HG03064 (cell line): ENCODE measurements around the gene PBX4.

Experiments
- ATAC-seq: cut with Tn5 transposase; IDR thresholded peaks from one replicate; pipeline ENCODE4 v1.9.1; 2021; ENCODE audit warnings: low read depth; ENCODE audit not compliant: unreplicated experiment

Gene PBX4

GRCh38 chr19:19544257-19544953, 74.1 kb downstream of the PBX4 start:
- ATAC-seq, result no peak

DNA sequence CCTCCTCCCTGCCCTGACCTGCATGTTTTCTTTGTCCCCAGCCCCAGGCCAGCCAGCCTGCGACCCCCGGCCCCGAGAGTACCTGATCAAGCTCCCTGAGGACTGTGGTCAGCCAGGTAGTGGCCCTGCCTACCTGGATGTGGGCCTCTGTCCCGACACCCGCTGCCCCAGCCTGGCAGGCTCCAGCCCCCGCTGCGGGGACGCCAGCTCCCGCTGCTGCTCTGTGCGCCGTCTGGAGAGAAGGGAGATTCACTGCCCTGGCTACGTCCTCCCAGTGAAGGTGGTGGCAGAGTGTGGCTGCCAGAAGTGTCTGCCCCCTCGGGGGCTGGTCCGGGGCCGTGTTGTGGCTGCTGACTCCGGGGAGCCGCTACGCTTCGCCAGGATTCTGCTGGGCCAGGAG, 74.8 kb downstream of the PBX4 start:
- no peak for ATAC-seq

- no peak for ATAC-seq
Observed at GRCh38 chr19:19543101-19543500, 75.4 kb downstream of the PBX4 start.

DNA sequence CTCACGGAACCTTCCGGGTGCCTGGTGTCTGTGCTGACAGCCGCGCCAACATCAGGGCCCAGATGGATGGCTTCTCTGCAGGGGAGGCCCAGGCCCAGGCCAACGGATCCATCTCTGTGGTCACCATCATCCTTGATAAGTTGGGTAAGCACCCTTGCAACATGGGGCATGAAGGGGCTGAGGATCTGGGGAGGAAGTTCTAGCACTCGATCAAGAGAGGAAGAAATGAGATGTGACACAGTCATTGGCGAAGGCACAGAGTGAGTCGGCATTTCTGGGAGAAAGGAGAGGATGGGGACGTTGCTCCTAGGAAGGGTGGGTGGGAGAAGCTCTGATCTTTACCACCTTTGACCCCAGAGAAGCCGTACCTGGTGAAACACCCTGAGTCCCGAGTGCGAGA, 76.0 kb downstream of the PBX4 start:
- ATAC-seq, result no peak

- ATAC-seq, result no peak
Observed at GRCh38 chr19:19541616-19542015, 76.9 kb downstream of the PBX4 start.

DNA sequence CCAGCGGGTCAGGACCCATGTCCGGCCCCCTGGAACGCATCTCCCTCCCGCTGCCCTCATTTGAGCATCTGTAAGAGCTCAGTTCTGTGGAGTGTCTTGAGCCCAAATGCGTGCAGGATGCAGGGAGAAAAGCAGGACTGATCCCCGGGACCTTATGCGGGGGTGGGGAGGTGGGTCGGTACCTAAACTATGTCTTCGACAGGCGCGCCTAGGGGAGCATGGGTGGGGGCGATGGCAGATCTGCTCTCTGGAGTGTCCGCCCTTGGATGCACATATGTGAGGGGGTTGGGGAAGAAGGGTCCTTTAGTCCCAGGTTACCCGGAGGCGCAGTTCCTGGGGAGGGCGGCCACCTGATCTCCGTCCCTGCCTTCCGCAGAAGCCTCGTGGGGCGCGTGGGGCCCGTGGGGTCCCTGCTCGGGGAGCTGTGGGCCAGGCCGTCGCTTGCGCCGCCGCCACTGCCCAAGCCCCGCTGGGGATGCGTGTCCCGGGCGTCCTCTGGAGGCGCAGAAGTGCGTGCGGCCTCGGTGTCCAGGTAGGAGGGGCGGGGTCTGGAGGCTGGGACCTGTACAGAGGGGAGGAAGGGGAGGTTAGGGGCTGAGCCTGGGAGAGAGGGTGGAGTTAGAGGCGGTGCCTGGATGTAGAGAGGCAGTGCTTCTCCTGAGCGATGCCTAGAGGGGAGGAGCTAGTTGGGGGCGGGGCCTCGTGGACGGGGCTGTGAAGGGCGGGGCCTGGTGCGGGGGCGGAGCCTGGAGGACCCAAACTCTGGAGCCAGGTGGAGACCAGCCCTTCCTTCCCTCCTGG, 77.6 kb downstream of the PBX4 start:
- ATAC-seq, result no peak

GRCh38 chr19:19540064-19540714, 78.3 kb downstream of the PBX4 start:
- no peak for ATAC-seq

- ATAC-seq, result no peak
Observed at GRCh38 chr19:19539698-19540063, 78.8 kb downstream of the PBX4 start.

GRCh38 chr19:19538785-19539166, 79.7 kb downstream of the PBX4 start:
- no peak for ATAC-seq

DNA sequence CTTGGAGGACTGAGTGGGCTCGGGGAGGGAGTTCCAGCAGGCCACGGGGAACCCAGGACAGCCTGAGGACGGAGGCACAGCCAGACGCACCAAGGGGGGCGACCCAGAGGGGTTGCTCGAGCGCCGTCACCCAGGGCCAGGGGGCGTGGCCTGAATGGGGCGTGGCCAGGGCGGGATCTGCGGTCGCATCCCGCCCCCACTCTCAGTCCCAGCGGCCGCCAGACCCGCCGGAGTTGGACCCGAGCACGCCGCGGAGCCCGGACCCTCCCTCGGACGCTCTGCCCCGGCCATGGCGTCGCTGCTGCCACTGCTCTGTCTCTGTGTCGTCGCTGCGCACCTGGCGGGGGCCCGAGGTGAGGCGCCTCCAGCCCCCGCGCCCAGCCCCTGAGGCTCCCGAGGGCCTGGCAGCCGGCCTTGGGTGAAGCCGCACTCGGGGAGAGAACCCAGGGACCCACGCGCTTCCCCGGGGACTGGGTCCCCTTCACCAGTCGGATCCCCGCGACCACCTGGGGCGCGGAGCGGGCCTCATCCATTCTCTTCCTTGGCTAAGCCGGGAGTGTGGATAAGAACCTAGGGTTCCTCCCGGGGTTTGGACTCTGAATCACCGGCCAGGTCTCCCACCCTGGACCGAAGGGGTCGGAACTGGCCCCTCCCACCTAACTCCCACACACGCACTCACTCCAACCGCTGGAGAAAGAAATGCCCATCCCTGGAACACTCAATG, 80.3 kb downstream of the PBX4 start, which contains the start of gene CILP2:
Gene CILP2, plus strand, starts transcription at position 205 of the 724 bp plus-strand sequence. Its CDS starts 85 bp downstream, at position 290.
- no peak for ATAC-seq

DNA sequence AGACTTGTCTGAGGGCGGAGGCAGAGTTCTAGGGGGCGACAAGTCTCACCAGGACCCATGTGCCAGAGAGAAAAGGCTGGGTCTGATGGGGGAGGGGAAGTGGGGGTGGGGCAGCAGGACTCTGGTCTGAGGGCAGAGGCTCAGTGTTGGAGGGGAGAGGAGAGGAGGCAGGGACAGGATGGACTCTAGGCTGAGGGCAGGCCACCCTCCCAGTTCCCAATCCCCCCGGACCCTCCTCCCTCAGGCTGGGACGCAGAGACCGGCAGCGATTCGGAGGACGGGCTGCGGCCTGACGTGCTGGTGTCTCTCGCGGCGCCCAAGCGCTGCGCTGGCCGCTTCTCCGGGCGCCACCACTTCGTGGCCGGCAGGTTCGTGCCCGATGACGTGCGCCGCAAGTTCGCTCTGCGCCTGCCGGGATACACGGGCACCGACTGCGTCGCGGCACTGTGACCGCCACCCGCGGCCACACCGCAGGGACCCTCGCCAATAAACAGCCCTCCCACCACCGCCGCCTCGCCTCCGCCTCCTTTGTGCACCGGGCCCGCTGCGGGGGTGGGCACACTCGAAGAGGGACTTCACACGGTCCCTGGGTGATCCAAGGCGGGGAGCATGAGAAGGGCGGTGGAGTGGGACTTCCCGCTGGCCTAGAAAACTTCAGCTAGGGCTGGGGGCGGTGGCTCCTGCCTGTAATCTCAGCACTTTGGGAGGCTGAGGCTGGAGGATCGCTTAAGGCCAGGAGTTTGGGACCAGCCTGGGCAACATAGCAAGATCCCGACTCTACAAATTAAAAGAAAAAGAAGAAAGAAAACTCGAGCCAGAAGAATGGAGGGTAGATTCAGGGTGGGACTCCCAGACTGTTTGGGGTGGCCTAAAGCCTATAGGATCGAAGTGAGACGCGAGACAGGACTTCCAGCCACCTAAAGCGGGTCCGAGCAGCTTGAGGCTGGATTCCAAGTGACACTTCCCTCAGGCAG, 81.1 kb downstream of the PBX4 start:
- no peak for ATAC-seq

DNA sequence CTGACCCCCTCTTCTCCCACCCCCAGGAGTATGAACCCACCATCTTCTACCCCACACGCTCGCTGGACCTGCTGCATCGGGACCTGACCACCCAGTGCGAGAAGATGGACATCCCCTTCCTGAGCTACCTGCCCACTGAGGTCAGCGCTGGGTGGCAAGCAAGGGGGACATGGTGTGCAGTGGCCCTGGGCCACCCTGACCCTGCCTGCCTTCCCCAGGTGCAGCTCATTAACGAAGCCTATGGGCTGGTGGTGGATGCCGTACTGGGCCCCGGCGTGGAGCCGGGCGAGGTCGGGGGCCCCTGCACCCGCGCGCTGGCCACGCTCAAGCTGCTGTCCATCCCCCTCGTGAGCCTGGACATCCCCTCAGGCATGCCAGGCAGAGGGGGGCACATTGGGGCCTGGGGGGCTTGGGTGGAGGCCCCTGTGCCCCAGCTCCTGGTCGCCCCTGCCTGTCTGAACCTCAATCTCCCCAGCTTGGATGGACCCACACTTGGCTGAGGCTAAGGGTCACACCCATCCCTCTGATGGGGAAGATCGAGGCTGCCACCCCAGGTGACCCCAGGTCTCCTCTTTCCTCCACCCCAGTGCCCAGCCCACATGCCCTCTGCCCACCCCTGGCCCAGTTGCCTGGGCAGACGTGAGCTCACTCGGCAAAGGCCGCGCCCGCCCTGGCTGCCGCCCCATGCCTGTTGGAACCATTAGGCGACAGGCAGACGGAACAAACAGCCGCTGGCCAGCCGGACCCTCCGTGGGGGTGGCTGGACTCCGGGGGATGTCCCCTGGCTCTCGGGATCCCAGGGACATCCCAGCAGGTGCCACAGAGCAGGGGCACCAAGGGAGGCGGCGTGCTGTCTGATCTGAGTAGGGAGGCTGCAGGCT, 82.9 kb downstream of the PBX4 start:
- no peak for ATAC-seq

GRCh38 chr19:19534556-19535265, 83.8 kb downstream of the PBX4 start:
- no peak for ATAC-seq

GRCh38 chr19:19533841-19534240, 84.6 kb downstream of the PBX4 start:
- no peak for ATAC-seq

DNA sequence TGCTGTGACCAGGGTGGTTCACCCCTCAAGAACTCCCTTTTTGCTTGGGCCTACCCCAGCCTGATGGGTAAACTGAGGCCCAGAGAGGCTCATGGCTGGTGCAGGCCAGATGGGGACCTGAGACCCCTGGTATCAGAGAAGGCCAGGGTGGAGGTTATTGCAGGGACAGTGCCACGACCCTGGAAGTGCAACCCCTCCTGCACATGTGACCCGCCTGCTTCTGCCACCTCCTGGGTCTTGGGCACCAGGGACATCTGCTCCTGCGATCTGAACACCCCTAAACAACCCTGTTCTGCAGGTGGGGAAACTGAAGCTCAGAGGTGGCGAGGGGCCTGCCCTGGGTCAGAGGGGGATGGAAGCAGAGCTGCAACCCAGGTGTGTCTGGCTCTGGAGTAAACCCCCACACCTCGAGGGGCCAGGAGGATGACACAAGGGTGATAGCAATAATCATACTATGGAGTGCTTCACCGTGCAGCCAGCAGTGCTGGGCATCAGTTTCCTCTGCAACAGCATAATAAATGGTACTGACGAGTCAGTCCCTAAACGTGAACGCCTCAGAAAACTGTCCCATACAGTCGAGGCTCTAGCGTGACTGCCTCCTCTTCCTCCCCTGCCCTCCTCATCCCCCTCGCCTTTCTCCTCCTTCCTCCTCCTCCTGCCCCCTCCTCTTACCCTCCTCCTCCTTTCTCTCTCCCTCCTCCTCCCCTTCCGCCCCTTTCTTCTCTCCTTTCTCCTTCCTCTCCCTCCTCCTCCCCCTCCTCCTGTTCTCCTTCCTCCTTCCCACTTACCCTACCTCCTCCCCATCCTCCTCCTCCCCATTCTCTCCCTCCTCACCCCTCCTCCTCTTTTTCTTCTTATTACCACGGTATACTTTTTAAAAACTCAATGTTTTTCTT, 85.4 kb downstream of the PBX4 start:
- no peak for ATAC-seq

DNA sequence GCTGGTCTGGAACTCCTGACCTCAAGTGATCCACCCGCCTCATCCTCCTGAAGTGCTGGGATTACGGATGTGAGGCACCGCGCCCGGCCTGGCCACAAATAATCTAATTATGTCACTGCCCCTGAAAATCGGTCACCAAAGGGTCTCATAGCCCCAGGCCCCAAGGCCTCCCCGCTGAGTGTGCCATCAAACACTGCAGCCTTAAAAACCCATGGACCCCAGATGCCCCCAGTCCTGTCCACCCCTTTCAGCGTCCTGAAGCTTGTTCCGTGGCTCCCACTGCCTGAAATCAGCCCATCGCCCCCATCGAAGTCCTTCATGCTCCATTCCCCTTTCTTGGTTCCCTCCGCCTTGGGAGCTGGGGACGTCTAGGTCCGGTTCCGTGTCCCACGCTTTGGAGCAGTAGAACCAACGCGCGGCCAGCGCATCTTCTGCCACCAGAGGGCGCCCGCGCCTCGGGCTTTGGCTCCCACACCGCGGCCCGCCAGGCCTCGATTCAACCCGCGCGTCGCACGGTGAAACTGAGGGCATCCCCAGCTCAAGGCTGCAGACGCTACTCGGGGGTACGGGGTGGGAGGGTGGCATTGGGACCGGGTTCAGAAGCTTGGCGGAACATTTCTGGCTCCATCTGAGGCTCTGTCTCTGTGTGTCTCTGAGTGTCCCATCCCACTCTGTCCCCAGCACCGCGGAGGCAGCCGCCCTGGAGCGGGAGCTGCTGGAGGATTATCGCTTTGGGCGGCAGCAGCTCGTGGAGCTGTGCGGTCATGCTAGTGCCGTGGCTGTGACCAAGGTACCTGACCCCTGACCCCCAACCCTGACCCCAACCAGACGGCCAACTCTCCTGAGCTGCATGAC, 86.3 kb downstream of the PBX4 start:
- ATAC-seq, result no peak
